Measurements from ENCODE around the gene SFMBT2.

DNA sequence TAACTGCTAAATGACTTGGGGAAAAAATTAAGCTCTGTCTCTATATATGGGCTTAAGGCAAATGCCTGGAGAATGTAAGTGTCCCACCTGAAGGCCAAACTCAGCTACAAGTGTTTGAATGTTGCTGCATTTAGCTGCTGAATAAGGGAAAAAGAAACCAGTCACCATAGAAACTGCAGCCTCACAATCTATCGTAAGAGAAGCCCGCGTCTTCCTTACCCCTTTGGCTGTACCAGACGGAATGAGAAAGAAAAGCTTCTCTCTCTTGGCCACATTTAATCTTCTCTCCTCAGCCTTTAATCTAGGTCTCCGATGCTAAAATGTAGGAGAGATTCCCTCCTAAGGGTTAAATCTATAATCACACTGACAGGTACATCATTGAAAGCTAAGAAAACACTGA lies 147.2 kb downstream of the SFMBT2 start:
- TF ChIP-seq CTCF (IDR thresholded peaks at IDR 0.05; ENCODE audit: low read depth, low read length, poor library complexity, severe bottlenecking) (no peak), EZH2phosphoT487 (IDR thresholded peaks at IDR 0.05; ENCODE audit: borderline replicate concordance, low read length) (no peak)
